IMR-90 (cell line): ENCODE measurements around the gene TIAM1. TPM values are rescaled to one million over a fixed set of nuclear protein-coding genes. Genes with fewer than 3 reads are reported as not detected.

Experiments
- ATAC-seq: fragments of 200-7000 bp; cut with Tn5 transposase; 2 replicates; pipeline ENCODE4 v1.9.1; 2020; ENCODE audit warnings: low read depth, mild to moderate bottlenecking, moderate library complexity
- BruUV-seq: library from RNA; stranded (reverse); fragments of 400-500 nt; replicated peaks from 2 replicates; lab custom pipeline; 2021; lab: Mats Ljungman, UMichigan
- CTCF ChIA-PET: fragments of 300-600 bp; formaldehyde crosslinking; extraction: SDS; loops from one replicate; lab custom pipeline; 2021; ENCODE audit warnings: antibody characterized with exemption; lab: Yijun Ruan, JAX
- POLR2A ChIA-PET: fragments of 300-600 bp; sonication (Branson Sonifier 250); formaldehyde crosslinking; loops from one replicate; lab custom pipeline; 2022; ENCODE audit warnings: antibody characterized with exemption; ENCODE audit not compliant: unreplicated experiment; lab: Charles Lee
- DNase-seq: peaks from one replicate; pipeline ENCODE4 v3.0.0; 2013
- H2AFZ ChIP-seq: replicated peaks from 2 replicates; pipeline ENCODE3; 2013; ENCODE audit warnings: low read length, mild to moderate bottlenecking; ENCODE audit not compliant: poor library complexity
- H2AK5ac ChIP-seq: 2 replicates; pipeline ENCODE4 v1.6.1; 2013; ENCODE audit warnings: low read depth, low read length, inconsistent platforms
- H2AK9ac ChIP-seq: replicated peaks from 2 replicates; pipeline ENCODE3; 2013; ENCODE audit warnings: mild to moderate bottlenecking, low read depth, low read length, moderate library complexity; ENCODE audit not compliant: poor library complexity
- H2BK120ac ChIP-seq: 2 replicates; pipeline ENCODE4 v1.6.1; 2013; ENCODE audit warnings: low read depth, low read length, inconsistent platforms
- H2BK15ac ChIP-seq: 3 replicates; pipeline ENCODE4 v1.6.1; 2013; ENCODE audit warnings: low read depth, low read length, inconsistent platforms
- H2BK20ac ChIP-seq: 2 replicates; pipeline ENCODE4 v1.6.1; 2013; ENCODE audit warnings: low read depth, mild to moderate bottlenecking, inconsistent platforms, low read length, moderate library complexity
- H2BK5ac ChIP-seq: 2 replicates; pipeline ENCODE4 v1.6.1; 2013; ENCODE audit warnings: mild to moderate bottlenecking, low read depth, low read length, inconsistent platforms; ENCODE audit not compliant: poor library complexity, severe bottlenecking
- H3K14ac ChIP-seq: replicated peaks from 2 replicates; pipeline ENCODE4 v1.6.1; 2013; ENCODE audit warnings: low read depth, low read length, inconsistent platforms
- H3K18ac ChIP-seq: 2 replicates; pipeline ENCODE4 v1.6.1; 2013; ENCODE audit warnings: low read depth, low read length, control low read depth
- H3K23ac ChIP-seq: 2 replicates; pipeline ENCODE4 v1.6.1; 2013; ENCODE audit warnings: low read depth, low read length, inconsistent platforms
- H3K27ac ChIP-seq: 2 replicates; pipeline ENCODE4 v1.5.1; 2013; ENCODE audit warnings: mild to moderate bottlenecking, control low read depth, low read length; ENCODE audit not compliant: insufficient read depth
- H3K27me3 ChIP-seq: 2 replicates; pipeline ENCODE4 v1.6.1; 2013; ENCODE audit warnings: low read length; ENCODE audit not compliant: control insufficient read depth, insufficient read depth
- H3K36me3 ChIP-seq: 2 replicates; pipeline ENCODE4 v1.6.1; 2013; ENCODE audit warnings: low read length, mixed read lengths; ENCODE audit not compliant: control insufficient read depth, insufficient read depth
- H3K4ac ChIP-seq: 2 replicates; pipeline ENCODE4 v1.6.1; 2013; ENCODE audit warnings: low read depth, low read length, inconsistent platforms
- H3K4me1 ChIP-seq: 2 replicates; pipeline ENCODE4 v1.6.1; 2013; ENCODE audit warnings: low read length, mixed read lengths; ENCODE audit not compliant: control insufficient read depth, insufficient read depth
- H3K4me2 ChIP-seq: 2 replicates; pipeline ENCODE4 v1.6.1; 2013; ENCODE audit warnings: low read depth, mild to moderate bottlenecking, control low read depth, low read length, moderate library complexity
- H3K4me3 ChIP-seq: 2 replicates; pipeline ENCODE4 v1.5.1; 2013; ENCODE audit warnings: low read depth, mild to moderate bottlenecking, control low read depth, low read length, moderate library complexity; ENCODE audit not compliant: insufficient read depth
- H3K56ac ChIP-seq: 2 replicates; pipeline ENCODE4 v1.6.1; 2013; ENCODE audit warnings: low read length, inconsistent platforms; ENCODE audit not compliant: insufficient read depth; ENCODE audit errors: extremely low read depth
- H3K79me1 ChIP-seq, 2 experiments: 2 replicates each; pipeline ENCODE4 v1.6.1; 2013; ENCODE audit warnings: low read length in 2 of 2, inconsistent platforms in 1 of 2, low read depth in 1 of 2
- H3K9ac ChIP-seq: 2 replicates; pipeline ENCODE4 v1.6.1; 2013; ENCODE audit warnings: low read depth, low read length, control low read depth
- H3K9me1 ChIP-seq: 2 replicates; pipeline ENCODE4 v1.6.1; 2013; ENCODE audit warnings: low read length, inconsistent platforms; ENCODE audit not compliant: insufficient read depth
- H3K9me3 ChIP-seq: 2 replicates; pipeline ENCODE4 v1.6.1; 2013; ENCODE audit warnings: low read length; ENCODE audit not compliant: control insufficient read depth, insufficient read depth
- H4K20me1 ChIP-seq: 2 replicates; pipeline ENCODE4 v1.6.1; 2013; ENCODE audit warnings: low read length, inconsistent platforms; ENCODE audit not compliant: insufficient read depth
- H4K5ac ChIP-seq: 2 replicates; pipeline ENCODE4 v1.6.1; 2013; ENCODE audit warnings: mild to moderate bottlenecking, low read depth, low read length, control low read depth
- H4K8ac ChIP-seq, 2 experiments: 2 replicates each; pipeline ENCODE4 v1.6.1; 2013; ENCODE audit warnings: low read depth in 2 of 2, low read length in 2 of 2, control low read depth in 1 of 2, inconsistent platforms in 1 of 2
- H4K91ac ChIP-seq: 2 replicates; pipeline ENCODE4 v1.6.1; 2013; ENCODE audit warnings: low read depth, low read length, inconsistent platforms; ENCODE audit not compliant: insufficient read depth
- CEBPB ChIP-seq: IDR thresholded peaks from 2 replicates; pipeline ENCODE4 v1.6.1; 2012; ENCODE audit warnings: low read depth, low read length, improper control_type of control experiment
- FOS ChIP-seq: fragments of 150-350 bp; IDR thresholded peaks from 2 replicates; pipeline ENCODE4 v1.6.1; 2016; ENCODE audit warnings: low read depth, low read length
- MAFK ChIP-seq: IDR thresholded peaks from 2 replicates; pipeline ENCODE4 v1.6.1; 2012; ENCODE audit warnings: low read depth, low read length, improper control_type of control experiment
- RAD21 ChIP-seq: IDR thresholded peaks from 2 replicates; pipeline ENCODE4 v1.6.1; 2012; ENCODE audit warnings: low read length, improper control_type of control experiment
- RFX5 ChIP-seq: IDR thresholded peaks from 2 replicates; pipeline ENCODE4 v1.8.0; 2012; ENCODE audit warnings: low read depth, mild to moderate bottlenecking, low read length, moderate library complexity
- USF2 ChIP-seq: fragments of 150-350 bp; IDR thresholded peaks from 2 replicates; pipeline ENCODE4 v1.6.1; 2017; ENCODE audit warnings: mild to moderate bottlenecking, antibody characterized with exemption, low read length, low read depth
- WGBS, 2 experiments: methylation state at CpG; one replicate each; pipeline versions ENCODE4 v1.1.5 to v1.1.7; 2013; ENCODE audit warnings: missing lambda C conversion rate in 2 of 2; ENCODE audit not compliant: insufficient read length in 1 of 2; ENCODE audit errors: extremely low coverage in 2 of 2; 5-methylcytosine and 5-hydroxymethylcytosine counted together
- dilution Hi-C: fragments of 300-500 bp; cut with HindIII; formaldehyde crosslinking; loops from one replicate; pipeline ENCODE4 v1.14.3; 2018; ENCODE audit warnings: low sequenced_read_pairs; ENCODE audit not compliant: unreplicated experiment
- in situ Hi-C: fragments of 300-500 bp; cut with MboI; formaldehyde crosslinking; loops from 3 replicates; pipeline ENCODE4 v1.14.3; 2019; ENCODE audit warnings: low sequenced_read_pairs, inconsistent platforms, mixed read lengths
- intact Hi-C: fragments of 100-400 bp; cut with micrococcal nuclease; formaldehyde crosslinking; loops from 2 replicates; pipeline ENCODE4 v1.10.0; 2022
- polyA plus RNA-seq, 3 experiments: library from polyadenylated mRNA; depleted of rRNA; stranded (reverse); fragments of >200 nt; gene quantifications; 2 replicates each; pipeline ENCODE4 v1.2.3, GENCODE V29; 2012; ENCODE audit warnings: low replicate concordance in 1 of 3
- total RNA-seq: library from RNA; depleted of rRNA; stranded (reverse); fragments of >200 nt; gene quantifications from 2 replicates; pipeline ENCODE4 v1.2.3, GENCODE V29; 2012

TIAM1 gene
- total and polyA plus RNA-seq, 2 of the 4 experiments (the other 2 are of a cell fraction) = 2.9 to 9.3 TPM

DNA sequence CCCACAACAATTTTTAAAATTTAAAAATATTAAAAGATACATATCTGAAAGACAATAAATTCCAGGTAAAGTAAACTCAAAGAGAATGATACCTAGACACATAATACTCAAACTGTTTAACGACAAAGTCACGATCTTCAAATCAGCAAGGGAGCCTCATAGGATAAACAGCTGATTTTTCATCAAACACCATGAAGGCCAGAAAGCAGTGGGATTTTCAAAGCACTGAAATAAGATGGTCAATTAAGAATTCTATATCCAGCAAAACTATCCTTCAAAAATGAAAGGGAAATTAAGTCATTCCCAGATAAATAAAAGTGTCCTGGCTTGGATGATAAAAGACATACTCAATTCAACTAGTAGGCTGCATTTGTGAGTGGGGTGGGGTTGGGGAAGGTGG is 100.5 kb downstream of the TIAM1 start:
- in situ Hi-C loops = no loop called here
- dilution Hi-C loops = no loop called here
- H3K9ac ChIP-seq = no peak overlapping the region
- no peaks in the 10 kb centered on the region for H3K9me1 ChIP-seq
- WGBS, 2 experiments = no CpG with 5 or more reads among the region's 2 CpGs
- no peak overlapping the region for H3K23ac ChIP-seq
- BruUV-seq = no TSS peak
- H3K79me1 ChIP-seq = no peaks in the 10 kb centered on the region
- H4K8ac ChIP-seq = no peak overlapping the region
- H4K20me1 ChIP-seq = no peaks in the 10 kb centered on the region
- no peak overlapping the region for H3K27ac ChIP-seq
- DNase-seq (no peak), ATAC-seq (no peak)
- H2AK5ac ChIP-seq = no peak overlapping the region
- peaks cover 4% of the 10 kb centered on the region; the same call in 1 of the 2 replicates for H3K9me3 ChIP-seq
- no peak overlapping the region for H2BK15ac ChIP-seq
- no peak overlapping the region for H4K91ac ChIP-seq
- no peak overlapping the region for H3K4me2 ChIP-seq
- CTCF ChIA-PET = no interaction called here
- no peak overlapping the region for H3K56ac ChIP-seq
- H3K4me1 ChIP-seq = no peaks in the 10 kb centered on the region
- H2AFZ ChIP-seq = no peak overlapping the region
- TF ChIP-seq CEBPB = no peak
- TF ChIP-seq USF2 = no peak
- TF ChIP-seq MAFK = no peak
- TF ChIP-seq RFX5 = no peak
- no peak for TF ChIP-seq FOS
- no peak for TF ChIP-seq RAD21
- no peak overlapping the region for H3K4me3 ChIP-seq
- no peak overlapping the region for H4K5ac ChIP-seq
- H2AK9ac ChIP-seq = no peak overlapping the region
- H3K36me3 ChIP-seq = no peaks in the 10 kb centered on the region
- H3K4ac ChIP-seq = no peak overlapping the region
- no peak overlapping the region for H3K14ac ChIP-seq
- H3K18ac ChIP-seq = no peak overlapping the region
- intact Hi-C loops = no loop called here
- POLR2A ChIA-PET = no interaction called here
- H2BK20ac ChIP-seq = no peak overlapping the region
- H2BK120ac ChIP-seq = no peak overlapping the region
- H2BK5ac ChIP-seq = no peak overlapping the region
- H3K27me3 ChIP-seq = no peaks in the 10 kb centered on the region
